ENCODE measurements around the gene TMEM43.

DNA sequence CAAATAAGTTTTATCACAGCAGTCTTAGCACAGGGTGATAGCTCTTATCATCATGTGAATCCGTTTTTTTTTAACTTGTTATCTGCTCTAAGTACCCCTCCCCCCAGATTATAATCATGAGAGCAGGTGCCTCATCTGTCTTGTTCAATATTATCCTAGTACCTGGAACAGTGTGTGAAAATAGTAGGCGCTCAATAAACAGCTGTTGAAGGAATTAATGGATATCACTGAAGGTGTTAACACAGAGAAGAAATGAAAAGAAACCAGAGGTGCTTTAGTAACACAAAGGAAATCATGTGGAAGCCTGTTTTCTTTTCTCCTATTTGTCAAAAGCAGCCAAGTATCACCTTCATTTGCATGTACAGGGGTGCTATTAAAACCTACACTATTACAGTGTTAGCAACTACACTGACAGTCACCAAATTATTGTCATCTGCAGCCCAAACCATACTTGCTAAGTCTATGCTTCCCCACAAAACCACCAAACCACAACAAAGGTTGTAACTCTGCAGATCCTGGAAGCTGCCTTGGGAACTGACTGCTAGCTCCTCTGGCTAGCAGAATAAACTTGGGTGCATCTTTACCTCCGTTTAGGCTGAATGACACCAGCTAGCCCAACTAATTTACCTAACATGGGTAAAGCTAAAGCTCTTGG is 50.7 kb downstream of the TMEM43 start:
- TF ChIP-seq CTCF (IDR thresholded peaks at IDR 0.05; ENCODE audit: low read length) (no peak), EZH2 (IDR thresholded peaks at IDR 0.05; ENCODE audit: borderline replicate concordance, low read length) (no peak)

Measured in OCI-LY1 (cell line).